NT2/D1 (cell line): Measurements from ENCODE around the gene EMC1.

ENCODE experiments used
- YY1 ChIP-seq: IDR thresholded peaks from 2 replicates; pipeline ENCODE4 v1.6.1; 2011; ENCODE audit not compliant: insufficient read length, insufficient read depth
- ZNF274 ChIP-seq: IDR thresholded peaks from 2 replicates; pipeline ENCODE4 v1.6.1; 2011; ENCODE audit warnings: mild to moderate bottlenecking, low read depth, low read length

- TF ChIP-seq YY1 (no peak), ZNF274 (no peak)
These were observed 55.0 kb downstream of the EMC1 start for GRCh38 chr1:19196331-19196730.
